HepG2 (cell line): ENCODE results near the gene TEAD3. TPM values are rescaled to one million over a fixed set of nuclear protein-coding genes. Genes with fewer than 3 reads are reported as not detected.
A peak's percentile ranks its signal among the peaks of the same experiment; 100 is the strongest.

Source experiments
- ADNP ChIP-seq: sonication (generic); formaldehyde crosslinking; IDR thresholded peaks from 2 replicates; pipeline ENCODE4 v1.4.0; 2020; ENCODE audit warnings: missing genetic modification reagents
- BRF2 ChIP-seq: sonication (generic); formaldehyde crosslinking; IDR thresholded peaks from 2 replicates; pipeline ENCODE4 v1.8.1; 2022; ENCODE audit warnings: mild to moderate bottlenecking, missing genetic modification reagents
- DBP ChIP-seq: sonication (generic); formaldehyde crosslinking; IDR thresholded peaks from 2 replicates; pipeline ENCODE4 v1.4.0; 2020; ENCODE audit warnings: missing genetic modification reagents; ENCODE audit errors: not compliant biosample characterization
- GZF1 ChIP-seq: sonication (generic); formaldehyde crosslinking; IDR thresholded peaks from 2 replicates; pipeline ENCODE4 v1.5.1; 2020; ENCODE audit warnings: mild to moderate bottlenecking, missing genetic modification reagents
- HHEX ChIP-seq: IDR thresholded peaks from 2 replicates; pipeline ENCODE4 v1.6.1; 2016; ENCODE audit warnings: control low read depth
- HNRNPL ChIP-seq: fragments of 200-400 bp; formaldehyde crosslinking; IDR thresholded peaks from 2 replicates; pipeline ENCODE4 v1.6.1; 2017; ENCODE audit warnings: mild to moderate bottlenecking, low read depth, low read length
- KAT7 ChIP-seq: IDR thresholded peaks from 2 replicates; pipeline ENCODE4 v1.6.1; 2018; ENCODE audit warnings: borderline replicate concordance, missing compliant biosample characterization
- KLF9 ChIP-seq: IDR thresholded peaks from 2 replicates; pipeline ENCODE4 v1.6.1; 2016; ENCODE audit warnings: low read depth
- MBD4 ChIP-seq: IDR thresholded peaks from 2 replicates; pipeline ENCODE4 v1.6.1; 2012; ENCODE audit warnings: low read length, inconsistent platforms, borderline replicate concordance
- MIER2 ChIP-seq: IDR thresholded peaks from 2 replicates; pipeline ENCODE4 v1.6.1; 2016; ENCODE audit warnings: missing biosample characterization, missing genetic modification reagents
- NBN ChIP-seq: fragments of 450-650 bp; conservative IDR thresholded peaks from 2 replicates; pipeline ENCODE4 v1.6.1; 2017
- NFYB ChIP-seq: sonication (generic); formaldehyde crosslinking; IDR thresholded peaks from 2 replicates; pipeline ENCODE4 v1.4.0; 2020; ENCODE audit warnings: missing genetic modification reagents
- PAF1 ChIP-seq: IDR thresholded peaks from 2 replicates; pipeline ENCODE4 v1.6.1; 2016; ENCODE audit warnings: missing genetic modification reagents, missing compliant biosample characterization
- RAD51 ChIP-seq: fragments of 450-650 bp; IDR thresholded peaks from 2 replicates; pipeline ENCODE4 v1.6.1; 2016; ENCODE audit warnings: borderline replicate concordance
- RBM22 ChIP-seq: fragments of 200-400 bp; formaldehyde crosslinking; optimal IDR thresholded peaks from 2 replicates; pipeline ENCODE3; 2017; ENCODE audit warnings: mild to moderate bottlenecking, low read length, moderate library complexity
- RELA ChIP-seq: sonication (generic); formaldehyde crosslinking; IDR thresholded peaks from 2 replicates; pipeline ENCODE4 v1.4.0; 2020; ENCODE audit warnings: missing genetic modification reagents
- SMAD9 ChIP-seq: sonication (generic); formaldehyde crosslinking; IDR thresholded peaks from 2 replicates; pipeline ENCODE4 v1.5.1; 2020; ENCODE audit warnings: mild to moderate bottlenecking, missing genetic modification reagents
- SP140L ChIP-seq: sonication (generic); formaldehyde crosslinking; IDR thresholded peaks from 2 replicates; pipeline ENCODE4 v1.4.0; 2020; ENCODE audit warnings: missing genetic modification reagents, borderline replicate concordance
- USF2 ChIP-seq, 2 experiments: sonication (generic) in 1 of 2; formaldehyde crosslinking in 1 of 2; IDR thresholded peaks; 2 replicates each; pipeline versions ENCODE4 v1.5.1 to v1.6.1; 2011 to 2020; ENCODE audit warnings: borderline replicate concordance in 1 of 2, low read depth in 1 of 2, low read length in 1 of 2, mild to moderate bottlenecking in 1 of 2, missing genetic modification reagents in 1 of 2, moderate library complexity in 1 of 2
- ZBTB33 ChIP-seq: sonication (generic); formaldehyde crosslinking; IDR thresholded peaks from 2 replicates; pipeline ENCODE4 v1.4.0; 2020; ENCODE audit warnings: missing genetic modification reagents
- ZNF207 ChIP-seq: fragments of 450-650 bp; IDR thresholded peaks from 2 replicates; pipeline ENCODE4 v1.6.1; 2016; ENCODE audit warnings: antibody characterized with exemption, borderline replicate concordance
- ZNF557 ChIP-seq: sonication (generic); formaldehyde crosslinking; IDR thresholded peaks from 2 replicates; pipeline ENCODE4 v1.4.0; 2020; ENCODE audit warnings: missing genetic modification reagents
- ZNF572 ChIP-seq: sonication (generic); formaldehyde crosslinking; IDR thresholded peaks from 2 replicates; pipeline ENCODE4 v1.5.1; 2020; ENCODE audit warnings: mild to moderate bottlenecking, missing genetic modification reagents
- ZNF597 ChIP-seq: sonication (generic); formaldehyde crosslinking; IDR thresholded peaks from 2 replicates; pipeline ENCODE4 v1.5.0; 2020; ENCODE audit warnings: missing genetic modification reagents
- ZNF83 ChIP-seq: sonication (generic); formaldehyde crosslinking; IDR thresholded peaks from 2 replicates; pipeline ENCODE4 v1.4.0; 2020; ENCODE audit warnings: missing genetic modification reagents, mild to moderate bottlenecking, borderline replicate concordance
- ZNF878 ChIP-seq: sonication (generic); formaldehyde crosslinking; IDR thresholded peaks from 2 replicates; pipeline ENCODE4 v1.8.1; 2023; ENCODE audit warnings: mild to moderate bottlenecking, missing genetic modification reagents, moderate library complexity
- ZSCAN25 ChIP-seq: sonication (generic); formaldehyde crosslinking; IDR thresholded peaks from 2 replicates; pipeline ENCODE4 v1.8.0; 2022; ENCODE audit warnings: mild to moderate bottlenecking, missing genetic modification reagents
- polyA plus RNA-seq, 8 experiments: library from polyadenylated mRNA; depleted of rRNA in 3 of 8; stranded (reverse) in 7 of 8; unstranded in 1 of 8; fragments of >200 nt; fragmentation: Illumina TruSeq in 4 of 8; extraction: Trizol in 4 of 8; gene quantifications; 2 replicates each; pipeline versions ENCODE4 v1.2.1 to v1.2.3, GENCODE V29; 2011 to 2016; ENCODE audit warnings: low read depth in 4 of 8, missing spikeins in 1 of 8, mixed read lengths in 1 of 8; ENCODE audit not compliant: insufficient read depth in 1 of 8
- total RNA-seq, 5 experiments: library from RNA; depleted of rRNA; stranded (reverse); fragments of >200 nt; fragmentation: Illumina TruSeq; extraction: Trizol; gene quantifications; 2 replicates each; pipeline ENCODE4 v1.2.3, GENCODE V29; 2016; ENCODE audit warnings: low read depth in 1 of 5

Gene TEAD3
- total and polyA plus RNA-seq, 2 of the 13 experiments (the other 11 are each of a cell fraction or from before 2014, with no cell fraction given): 15.1 to 16.5 TPM

GRCh38 chr6:35470663-35471120, 26.2 kb downstream of the TEAD3 start (continued):
- TF ChIP-seq HNRNPL (no peak), ZNF83 (CRISPR knock-in tag) (no peak), ZNF597 (CRISPR knock-in tag) (no peak), SMAD9 (CRISPR knock-in tag) (no peak), DBP (CRISPR knock-in tag) (no peak), MBD4 (0 out of 2 replicates have a peak, but pooled peaks have one; percentile 33), BRF2 (CRISPR knock-in tag) (no peak), RAD51 (no peak), NBN (no peak), ZNF878 (CRISPR knock-in tag) (0 out of 2 replicates have a peak, but pooled peaks have one; percentile 1), NFYB (CRISPR knock-in tag) (no peak), ZSCAN25 (CRISPR knock-in tag) (no peak), ZNF557 (CRISPR knock-in tag) (no peak), ADNP (CRISPR knock-in tag) (no peak), ZBTB33 (CRISPR knock-in tag) (no peak), MIER2 (CRISPR knock-in tag) (no peak), KAT7 (CRISPR knock-in tag) (no peak), USF2 (IDR thresholded peaks at IDR 0.05; ENCODE audit: low read depth, low read length) (no peak), USF2 (CRISPR knock-in tag; IDR thresholded peaks at IDR 0.05; ENCODE audit: borderline replicate concordance) (no peak), PAF1 (CRISPR knock-in tag) (peak; percentile 34; the same call in 1 of the 2 replicates), RELA (CRISPR knock-in tag) (no peak), HHEX (CRISPR knock-in tag) (no peak), ZNF207 (no peak), KLF9 (CRISPR knock-in tag) (no peak), RBM22 (peak; percentile 77), SP140L (CRISPR knock-in tag) (no peak), GZF1 (CRISPR knock-in tag) (no peak), ZNF572 (CRISPR knock-in tag) (no peak)
